GM12878 (cell line): Measurements from ENCODE around the gene SOS1. TPM values are rescaled to one million over a fixed set of nuclear protein-coding genes. Genes with fewer than 3 reads are reported as not detected.

Experiments used
- ATAC-seq: fragments of 200-7000 bp; cut with Tn5 transposase; 3 replicates; pipeline ENCODE4 v1.9.1; 2020; ENCODE audit warnings: mild to moderate bottlenecking, moderate library complexity
- BruUV-seq: library from RNA; stranded (reverse); fragments of 400-500 nt; replicated peaks from 2 replicates; lab custom pipeline; 2021; lab: Mats Ljungman, UMichigan
- CTCF ChIA-PET: fragments of 300-600 bp; sonication (Branson Sonifier 250); formaldehyde crosslinking; extraction: SDS; loops from one replicate; lab custom pipeline; 2021; ENCODE audit warnings: inconsistent platforms; lab: Yijun Ruan, JAX
- POLR2A ChIA-PET: fragments of 350-600 bp; formaldehyde crosslinking; extraction: SDS; loops from one replicate; lab custom pipeline; 2021; ENCODE audit warnings: inconsistent platforms; lab: Charles Lee
- RAD21 ChIA-PET: fragments of 300-600 bp; sonication (Branson Sonifier 250); formaldehyde crosslinking; loops from one replicate; lab custom pipeline; 2023; ENCODE audit warnings: antibody characterized with exemption; ENCODE audit not compliant: unreplicated experiment; lab: Charles Lee
- SMC1A ChIA-PET: fragments of 300-600 bp; sonication (Branson Sonifier 250); formaldehyde crosslinking; loops from one replicate; lab custom pipeline; 2023; ENCODE audit not compliant: unreplicated experiment, uncharacterized antibody; lab: Charles Lee
- DNase-seq: peaks from one replicate; pipeline ENCODE4 v3.0.0-alpha.2; 2011; ENCODE audit warnings: low read depth, low spot score
- FAIRE-seq: peaks from 3 replicates; lab custom pipeline; 2011; peaks lifted over from hg19 to GRCh38; lab: Jason Lieb, UNC
- H2AFZ ChIP-seq: 2 replicates; pipeline ENCODE4 v1.6.0; 2011; ENCODE audit warnings: low read depth, low read length, control low read depth; ENCODE audit not compliant: control insufficient read depth
- H3K27ac ChIP-seq: 2 replicates; pipeline ENCODE4 v1.5.1; 2011; ENCODE audit warnings: control low read depth; ENCODE audit not compliant: control insufficient read depth, insufficient read depth
- H3K27me3 ChIP-seq, 2 experiments: replicated peaks in 1 of 2; 2 replicates each; pipeline versions ENCODE4 v1.6.0 to v1.6.1; 2011; ENCODE audit warnings: low read length in 1 of 2; ENCODE audit not compliant: control insufficient read depth in 2 of 2, insufficient read depth in 2 of 2
- H3K36me3 ChIP-seq, 2 experiments: 2 replicates each; pipeline ENCODE4 v1.5.1; 2011; ENCODE audit warnings: low read length in 1 of 2; ENCODE audit not compliant: control insufficient read depth in 2 of 2, insufficient read depth in 2 of 2
- H3K4me1 ChIP-seq: 2 replicates; pipeline ENCODE4 v1.6.1; 2011; ENCODE audit warnings: mild to moderate bottlenecking, low read length, moderate library complexity, mixed read lengths; ENCODE audit not compliant: control insufficient read depth, insufficient read depth
- H3K4me2 ChIP-seq: 2 replicates; pipeline ENCODE4 v1.6.0; 2011; ENCODE audit warnings: control low read depth; ENCODE audit not compliant: control insufficient read depth, insufficient read depth
- H3K4me3 ChIP-seq: fragments of 200-600 bp; sonication (generic); 2 replicates; pipeline ENCODE4 v1.5.1; 2016
- H3K79me2 ChIP-seq: 2 replicates; pipeline ENCODE4 v1.6.0; 2011; ENCODE audit warnings: low read length; ENCODE audit not compliant: control insufficient read depth, insufficient read depth
- H3K9ac ChIP-seq: 2 replicates; pipeline ENCODE4 v1.8.0; 2011; ENCODE audit warnings: low read length, control low read depth, mixed read lengths; ENCODE audit not compliant: control insufficient read depth, insufficient read depth
- H3K9me3 ChIP-seq: replicated peaks from 3 replicates; pipeline ENCODE4 v1.5.1; 2011; ENCODE audit warnings: mild to moderate bottlenecking, low read length; ENCODE audit not compliant: control insufficient read depth, insufficient read depth
- H4K20me1 ChIP-seq: 2 replicates; pipeline ENCODE4 v1.6.0; 2011; ENCODE audit not compliant: control insufficient read depth, insufficient read depth
- BACH1 ChIP-seq: fragments of 450-650 bp; IDR thresholded peaks from 2 replicates; pipeline ENCODE4 v1.6.1; 2017; ENCODE audit warnings: mild to moderate bottlenecking, borderline replicate concordance
- CBX3 ChIP-seq: fragments of 200-600 bp; sonication (generic); IDR thresholded peaks from 2 replicates; pipeline ENCODE4 v1.6.1; 2016; ENCODE audit warnings: low read depth, borderline replicate concordance
- CEBPB ChIP-seq, 2 experiments: fragments of 150-350 bp in 1 of 2; IDR thresholded peaks; 2 replicates each; pipeline ENCODE4 v1.6.1; 2012 to 2014; ENCODE audit warnings: low read depth in 2 of 2, low read length in 2 of 2, borderline replicate concordance in 1 of 2, inconsistent platforms in 1 of 2
- EGR1 ChIP-seq, 2 experiments: IDR thresholded peaks; 1 replicate in 1 of 2; 2 replicates in 1 of 2; pipeline ENCODE4 v1.6.1; 2011 to 2012; ENCODE audit warnings: low read depth in 2 of 2, low read length in 2 of 2, borderline replicate concordance in 1 of 2, mild to moderate bottlenecking in 1 of 2, moderate library complexity in 1 of 2
- GABPA ChIP-seq: IDR thresholded peaks from 2 replicates; pipeline ENCODE4 v1.6.1; 2014; ENCODE audit warnings: antibody characterized with exemption, low read depth, mild to moderate bottlenecking, inconsistent platforms
- MEF2A ChIP-seq: IDR thresholded peaks from 2 replicates; pipeline ENCODE4 v1.6.1; 2011; ENCODE audit warnings: low read depth, mild to moderate bottlenecking, low read length, moderate library complexity; ENCODE audit not compliant: insufficient read depth
- NFIC ChIP-seq: IDR thresholded peaks from 2 replicates; pipeline ENCODE4 v1.6.1; 2012; ENCODE audit warnings: low read depth, mild to moderate bottlenecking, inconsistent platforms, low read length, moderate library complexity
- POLR2AphosphoS2 ChIP-seq: IDR thresholded peaks from 2 replicates; pipeline ENCODE4 v1.6.1; 2011; ENCODE audit warnings: low read depth, mild to moderate bottlenecking, low read length, improper control_type of control experiment, moderate library complexity
- POLR2AphosphoS5 ChIP-seq: IDR thresholded peaks from 2 replicates; pipeline ENCODE4 v1.6.1; 2011; ENCODE audit warnings: mild to moderate bottlenecking, low read length, inconsistent platforms
- RUNX3 ChIP-seq: IDR thresholded peaks from 2 replicates; pipeline ENCODE4 v1.6.1; 2012; ENCODE audit warnings: low read length, inconsistent platforms
- SIN3A ChIP-seq: IDR thresholded peaks from 2 replicates; pipeline ENCODE4 v1.6.1; 2012; ENCODE audit warnings: low read depth, low read length, improper control_type of control experiment
- STAT1 ChIP-seq: fragments of 450-650 bp; conservative IDR thresholded peaks from 2 replicates; pipeline ENCODE4 v1.6.1; 2014; ENCODE audit warnings: antibody characterized with exemption, mild to moderate bottlenecking
- TCF12 ChIP-seq: IDR thresholded peaks from 2 replicates; pipeline ENCODE4 v1.6.1; 2011; ENCODE audit warnings: low read depth, mild to moderate bottlenecking, low read length
- TCF7 ChIP-seq: IDR thresholded peaks from 2 replicates; pipeline ENCODE4 v1.6.1; 2014; ENCODE audit warnings: antibody characterized with exemption, borderline replicate concordance
- YBX1 ChIP-seq: fragments of 450-650 bp; IDR thresholded peaks from 2 replicates; pipeline ENCODE4 v1.6.1; 2016; ENCODE audit warnings: antibody characterized with exemption
- WGBS: methylation state at CpG from one replicate; pipeline ENCODE4 v1.1.6; 2016; ENCODE audit warnings: low lambda C conversion rate; ENCODE audit not compliant: insufficient replicate concordance, insufficient coverage; ENCODE audit errors: missing lambda C conversion rate; 5-methylcytosine and 5-hydroxymethylcytosine counted together
- in situ Hi-C: fragments of 300-500 bp; cut with MboI; formaldehyde crosslinking; loops from 9 replicates; pipeline ENCODE4 v1.14.3; 2018; ENCODE audit warnings: mixed read lengths
- intact Hi-C: fragments of 100-400 bp; cut with micrococcal nuclease; formaldehyde crosslinking; loops from one replicate; pipeline ENCODE4 v1.14.2; 2022; ENCODE audit not compliant: unreplicated experiment
- polyA plus RNA-seq, 11 experiments: library from polyadenylated mRNA; depleted of rRNA in 4 of 11; unstranded in 6 of 11; stranded (reverse) in 5 of 11; fragments of >200 nt; fragmentation: Nextera tagmentation in 4 of 11; fragmentation: Illumina TruSeq in 1 of 11; extraction: Ambion mirVana in 4 of 11; extraction: Trizol in 1 of 11; gene quantifications; 1 replicate in 1 of 11; 2 replicates in 10 of 11; pipeline versions ENCODE4 v1.2.1 to v1.2.3, GENCODE V29; 2011 to 2016; ENCODE audit warnings: inconsistent platforms in 2 of 11, missing spikeins in 2 of 11, low read depth in 1 of 11
- total RNA-seq, 4 experiments: library from RNA; depleted of rRNA in 3 of 4; stranded (reverse); fragments of >200 nt in 3 of 4; fragmentation: Illumina TruSeq in 1 of 4; extraction: Trizol in 1 of 4; gene quantifications; 2 replicates each; pipeline versions ENCODE4 v1.2.1 to v1.2.3, GENCODE V29; 2013 to 2021
- TF ChIP-seq, protein P1 (sequence below): IDR thresholded peaks from 2 replicates; pipeline ENCODE4 v1.6.1; 2012; ENCODE audit warnings: low read depth, low read length, improper control_type of control experiment
- TF ChIP-seq, protein P2 (sequence below): IDR thresholded peaks from 2 replicates; pipeline ENCODE4 v1.6.1; 2011; ENCODE audit warnings: mild to moderate bottlenecking, low read depth, low read length, moderate library complexity; ENCODE audit not compliant: insufficient replicate concordance

Gene SOS1
- total and polyA plus RNA-seq, 10 of the 15 experiments (the other 5 are each of a cell fraction or from before 2014, with no cell fraction given) = 2.1 to 24.1 (median 8.5) TPM

DNA sequence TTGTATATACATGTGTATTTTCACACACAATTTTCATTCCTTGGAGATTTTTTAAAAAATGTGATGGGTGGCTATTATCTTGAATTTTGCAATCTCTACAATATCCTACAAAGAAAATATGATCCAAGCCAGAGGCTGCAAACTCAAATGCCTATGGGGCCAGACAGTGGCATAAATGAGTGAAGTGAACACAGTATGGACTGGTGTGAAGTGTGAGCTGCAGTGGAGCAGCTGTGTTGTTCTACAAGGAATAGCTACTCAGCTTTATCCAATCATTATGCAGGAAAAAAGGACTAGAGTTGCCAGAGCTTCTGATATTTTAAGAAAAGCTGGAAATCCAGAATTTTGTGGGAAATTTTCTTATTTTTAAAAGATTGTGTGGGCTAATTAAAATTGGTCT lies 169.1 kb downstream of the SOS1 start:
- ChIA-PET POLR2A (no interaction called here), CTCF (interaction anchor here (0.6 to 7.8 kb wide), 3 partner anchors 12 to 1257 kb away, joined by 3 to 319 read pairs (median 3); no protein-coding TSS in a partner anchor), SMC1A (interaction anchor here (0.9 to 1.3 kb wide), 2 partner anchors 276 to 278 kb away, joined by 3 to 4 read pairs; no protein-coding TSS in a partner anchor), RAD21 (interaction anchor here (6.8 kb wide), 1 partner anchor 276 kb away, joined by 160 read pairs; no protein-coding TSS in a partner anchor)
- H3K27ac ChIP-seq = no peak overlapping the region
- no peak overlapping the region for H2AFZ ChIP-seq
- in situ Hi-C loops (no loop called here), intact Hi-C loops (no loop called here)
- H3K4me1 ChIP-seq = no peaks in the 10 kb centered on the region
- no peak overlapping the region for H3K4me3 ChIP-seq
- no peaks in the 10 kb centered on the region for H3K36me3 ChIP-seq
- H3K27me3 ChIP-seq = no peaks in the 10 kb centered on the region
- TF ChIP-seq SIN3A (no peak), STAT1 (no peak)
- BruUV-seq = no TSS peak
- no peak overlapping the region for H3K9ac ChIP-seq
- FAIRE-seq (no peak), ATAC-seq (no peak), DNase-seq (no peak)
- H3K9me3 ChIP-seq = no peaks in the 10 kb centered on the region
- H4K20me1 ChIP-seq = no peaks in the 10 kb centered on the region
- H3K4me2 ChIP-seq = no peak overlapping the region
- no peaks in the 10 kb centered on the region for H3K79me2 ChIP-seq

DNA sequence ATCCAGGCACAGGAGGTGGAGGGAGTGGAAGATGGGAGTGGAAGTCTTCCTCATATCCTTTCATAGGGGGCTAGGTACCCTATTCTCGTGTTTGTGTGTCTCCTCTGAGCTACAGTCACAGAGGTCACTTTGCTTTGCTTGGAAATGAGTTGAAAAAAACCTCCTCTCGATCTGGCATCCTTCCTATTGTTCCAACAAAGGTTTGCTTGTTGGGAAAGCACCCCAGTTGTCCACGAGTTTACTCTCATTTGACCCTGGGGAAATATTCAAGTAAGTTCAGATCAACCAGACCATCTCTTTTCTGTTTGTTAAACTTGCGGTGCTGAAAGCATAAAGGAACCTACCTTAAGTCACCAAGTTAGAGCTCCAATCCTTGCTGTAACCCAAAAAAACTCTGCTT lies 171.9 kb downstream of the SOS1 start:
- H4K20me1 ChIP-seq = no peaks in the 10 kb centered on the region
- no peak overlapping the region for H3K27ac ChIP-seq
- FAIRE-seq (no peak), DNase-seq (no peak), ATAC-seq (no peak)
- no peaks in the 10 kb centered on the region for H3K9me3 ChIP-seq
- no peaks in the 10 kb centered on the region for H3K79me2 ChIP-seq
- H3K4me1 ChIP-seq = no peaks in the 10 kb centered on the region
- H3K27me3 ChIP-seq = no peaks in the 10 kb centered on the region
- no peaks in the 10 kb centered on the region for H3K36me3 ChIP-seq
- BruUV-seq = no TSS peak
- ChIA-PET POLR2A (no interaction called here), RAD21 (interaction anchor here (6.8 kb wide), 1 partner anchor 279 kb away, joined by 160 read pairs; no protein-coding TSS in a partner anchor), CTCF (interaction anchor here (0.9 to 7.8 kb wide), 7 partner anchors 9 to 280 kb away, joined by 3 to 319 read pairs (median 6); partner anchors contain the start of gene SOS1), SMC1A (interaction anchor here (1.9 to 5.8 kb wide), 3 partner anchors 44 to 279 kb away, joined by 6 to 145 read pairs (median 6); no protein-coding TSS in a partner anchor)
- H3K4me3 ChIP-seq = no peak overlapping the region
- H3K4me2 ChIP-seq = no peak overlapping the region
- no peak overlapping the region for H3K9ac ChIP-seq
- WGBS = 16% methylated on average over 4 of the region's 4 CpGs
- in situ Hi-C loops (loop anchor here (5.0 kb wide), 1 partner anchor 278 kb away; no protein-coding TSS in a partner anchor), intact Hi-C loops (loop anchor here (5.0 kb wide), 1 partner anchor 108 kb away; no protein-coding TSS in a partner anchor)
- H2AFZ ChIP-seq = no peak overlapping the region
- TF ChIP-seq, protein P1, sequence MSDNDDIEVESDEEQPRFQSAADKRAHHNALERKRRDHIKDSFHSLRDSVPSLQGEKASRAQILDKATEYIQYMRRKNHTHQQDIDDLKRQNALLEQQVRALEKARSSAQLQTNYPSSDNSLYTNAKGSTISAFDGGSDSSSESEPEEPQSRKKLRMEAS = no peak
- TF ChIP-seq, protein P2, sequence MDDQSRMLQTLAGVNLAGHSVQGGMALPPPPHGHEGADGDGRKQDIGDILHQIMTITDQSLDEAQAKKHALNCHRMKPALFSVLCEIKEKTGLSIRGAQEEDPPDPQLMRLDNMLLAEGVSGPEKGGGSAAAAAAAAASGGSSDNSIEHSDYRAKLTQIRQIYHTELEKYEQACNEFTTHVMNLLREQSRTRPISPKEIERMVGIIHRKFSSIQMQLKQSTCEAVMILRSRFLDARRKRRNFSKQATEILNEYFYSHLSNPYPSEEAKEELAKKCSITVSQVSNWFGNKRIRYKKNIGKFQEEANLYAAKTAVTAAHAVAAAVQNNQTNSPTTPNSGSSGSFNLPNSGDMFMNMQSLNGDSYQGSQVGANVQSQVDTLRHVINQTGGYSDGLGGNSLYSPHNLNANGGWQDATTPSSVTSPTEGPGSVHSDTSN = no peak
- TF ChIP-seq YBX1 (no peak), MEF2A (no peak), RUNX3 (no peak), POLR2AphosphoS2 (no peak), CEBPB (IDR thresholded peaks at IDR 0.05; ENCODE audit: borderline replicate concordance in 1 of 2, low read depth in 2 of 2, low read length in 2 of 2) (no peak), POLR2AphosphoS5 (no peak), NFIC (no peak), BACH1 (no peak), TCF12 (no peak), CBX3 (no peak), GABPA (no peak), TCF7 (no peak), EGR1 (IDR thresholded peaks at IDR 0.05; ENCODE audit: borderline replicate concordance in 1 of 2, low read depth in 2 of 2, low read length in 2 of 2) (no peak)
